Right ventricle myocardium superior (tissue), 1 donor: ENCODE data around the gene SNCA. TPM values are rescaled to one million over a fixed set of nuclear protein-coding genes. Genes with fewer than 3 reads are reported as not detected.

Experiments
- ATAC-seq: fragments of 200-7000 bp; cut with Tn5 transposase; one replicate; pipeline ENCODE4 v1.9.1; 2020; ENCODE audit warnings: mild to moderate bottlenecking; ENCODE audit not compliant: poor library complexity
- DNase-seq: peaks from one replicate; pipeline ENCODE4 v3.0.0-alpha.2; 2020
- intact Hi-C: fragments of 100-400 bp; cut with DNase I; formaldehyde crosslinking; loops from one replicate; pipeline ENCODE4 v1.11.2; 2022
- total RNA-seq: library from RNA; stranded (reverse); fragmentation: NEBNext Ultra II Directional; extraction: Animal tissue kit (Norgen Biotek cat#: 25700); gene quantifications from one replicate; pipeline ENCODE4 v1.2.1, GENCODE V29; 2021
- donor health status: DM: no; HTN: yes; CAD: no; lungs with severe emphysema.

Gene SNCA
- total RNA-seq, 1 donor from 2014 or later, result 4.0 TPM

DNA sequence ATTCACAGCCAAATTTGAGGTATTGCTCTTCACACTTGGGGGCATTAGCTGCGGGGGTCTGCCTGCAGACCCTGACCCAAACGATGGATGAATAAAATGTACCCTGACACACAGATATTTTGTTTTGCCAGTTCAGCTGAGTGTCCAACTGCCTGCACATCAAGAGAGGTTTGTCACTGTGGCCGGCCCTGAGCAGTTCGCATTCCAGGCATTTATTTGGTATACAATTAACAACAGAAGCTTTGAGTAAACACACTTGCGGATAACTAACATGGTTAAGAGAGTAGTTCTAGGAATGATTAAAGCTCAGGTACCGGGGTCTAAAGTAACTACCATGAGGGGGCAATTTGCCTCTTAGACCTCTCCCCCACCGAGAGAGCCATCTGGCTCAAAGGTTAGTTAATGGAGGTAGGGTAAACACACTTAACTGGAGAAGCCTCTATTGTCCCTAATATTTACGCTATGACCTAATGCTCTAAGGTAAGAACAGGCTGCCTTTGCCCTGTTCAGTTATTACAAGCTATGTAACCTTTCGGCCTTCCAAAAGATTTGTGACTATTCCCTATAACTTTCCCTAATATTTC is 162.0 kb downstream of the SNCA start:
- DNase-seq (no peak), ATAC-seq (no peak)
- intact Hi-C loops, result no loop called here

Other genes starting within 250 kb of the SNCA start
- gene MMRN1, start 57.7 kb upstream of the SNCA start, total RNA-seq, result 2.3 TPM